NCI-H2227 treated with DMSO at 0.1 percent for 48 hours (cell line): ENCODE measurements around the gene KCNK4.

Experiments used
- DNase-seq: peaks from one replicate; lab custom pipeline; 2025; lab: John Stamatoyannopoulos, UW

KCNK4 gene

DNA sequence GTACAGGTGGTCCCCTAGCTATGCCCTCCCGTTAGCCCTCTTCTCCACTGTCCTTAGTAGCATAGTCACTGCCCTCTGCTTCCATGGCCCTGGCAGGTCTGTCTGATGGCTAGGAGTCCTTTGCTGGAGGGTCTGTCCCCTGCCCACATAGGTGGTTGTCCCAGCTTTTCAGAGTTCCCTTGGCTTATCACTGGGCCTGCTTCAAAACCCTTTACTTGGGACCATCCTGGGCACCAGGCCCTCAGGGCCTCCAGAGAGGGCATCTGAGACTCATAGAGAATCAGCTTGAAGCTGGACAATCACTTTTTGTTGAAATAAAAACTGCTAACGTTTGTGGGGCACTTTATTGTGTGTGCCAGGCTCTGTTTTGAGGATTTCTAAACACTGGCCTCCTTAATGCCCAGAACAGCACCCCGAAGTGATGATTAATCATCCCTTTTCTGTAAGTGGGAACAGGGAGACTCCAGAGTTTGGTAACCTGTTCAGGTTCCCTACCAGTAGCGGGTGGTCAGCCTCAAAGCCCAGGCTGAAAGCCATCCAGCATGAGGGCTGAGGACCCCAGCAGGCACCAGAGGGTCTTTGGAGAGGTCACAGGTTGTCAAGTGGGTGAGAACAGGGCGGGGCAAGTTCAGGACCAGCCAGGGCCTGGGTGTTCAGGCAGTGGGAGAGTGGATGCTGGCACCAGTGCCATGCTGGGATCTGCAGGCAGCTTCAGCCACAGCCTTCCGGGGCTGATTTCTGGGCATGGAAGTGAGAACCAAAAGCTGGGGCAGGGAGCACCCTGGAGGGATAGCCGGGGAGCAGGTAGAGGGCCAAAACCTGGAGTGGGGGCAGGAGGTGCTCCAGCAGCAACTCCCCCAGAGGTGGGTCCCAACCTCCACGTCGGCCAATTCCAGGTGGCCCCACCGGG lies 495 bp upstream of the KCNK4 start:
- no peak for DNase-seq

- no peak for DNase-seq
Measured at GRCh38 chr11:64291752-64292459, 804 bp downstream of the KCNK4 start.

DNA sequence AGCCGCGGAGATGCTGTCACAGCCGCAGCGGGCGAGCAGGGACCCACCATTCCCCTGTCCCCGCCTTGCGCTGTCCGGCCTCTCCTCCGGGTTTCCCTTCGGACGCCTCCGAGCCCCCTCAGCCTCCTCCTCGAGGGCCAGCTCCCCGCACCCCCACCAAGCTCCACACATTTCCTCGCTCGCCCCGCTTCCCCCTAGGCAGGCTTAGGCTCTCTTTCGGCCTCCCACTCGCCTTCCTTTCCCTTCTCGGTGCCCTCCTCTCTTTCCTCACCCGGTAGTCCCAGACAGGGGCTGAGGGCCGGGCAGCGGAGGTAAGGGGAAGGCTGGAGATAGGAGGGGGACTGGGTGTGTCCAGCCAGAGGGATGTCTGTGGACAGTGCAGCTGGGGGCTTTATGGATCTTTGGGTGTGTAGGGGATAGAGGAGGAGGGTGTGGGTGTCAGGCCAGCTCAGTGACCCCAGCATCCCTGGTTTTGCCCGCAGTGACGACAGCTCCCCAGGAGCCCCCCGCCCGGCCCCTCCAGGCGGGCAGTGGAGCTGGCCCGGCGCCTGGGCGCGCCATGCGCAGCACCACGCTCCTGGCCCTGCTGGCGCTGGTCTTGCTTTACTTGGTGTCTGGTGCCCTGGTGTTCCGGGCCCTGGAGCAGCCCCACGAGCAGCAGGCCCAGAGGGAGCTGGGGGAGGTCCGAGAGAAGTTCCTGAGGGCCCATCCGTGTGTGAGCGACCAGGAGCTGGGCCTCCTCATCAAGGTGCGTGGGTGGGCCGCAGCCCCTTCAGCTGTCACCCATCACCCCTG lies 1.6 kb downstream of the KCNK4 start:
- DNase-seq = no peak

- no peak for DNase-seq
Measured at GRCh38 chr11:64294774-64295173, 3.7 kb downstream of the KCNK4 start.

GRCh38 chr11:64295760-64296159 lies 4.7 kb downstream of the KCNK4 start:
- no peak for DNase-seq

GRCh38 chr11:64296236-64296635 lies 5.1 kb downstream of the KCNK4 start:
- no peak for DNase-seq

- no peak for DNase-seq
Measured at GRCh38 chr11:64296830-64297698, 6.0 kb downstream of the KCNK4 start.

- DNase-seq = no peak
Measured at GRCh38 chr11:64297699-64298358, 6.7 kb downstream of the KCNK4 start.

GRCh38 chr11:64298966-64299846 lies 8.1 kb downstream of the KCNK4 start:
- DNase-seq = no peak

DNA sequence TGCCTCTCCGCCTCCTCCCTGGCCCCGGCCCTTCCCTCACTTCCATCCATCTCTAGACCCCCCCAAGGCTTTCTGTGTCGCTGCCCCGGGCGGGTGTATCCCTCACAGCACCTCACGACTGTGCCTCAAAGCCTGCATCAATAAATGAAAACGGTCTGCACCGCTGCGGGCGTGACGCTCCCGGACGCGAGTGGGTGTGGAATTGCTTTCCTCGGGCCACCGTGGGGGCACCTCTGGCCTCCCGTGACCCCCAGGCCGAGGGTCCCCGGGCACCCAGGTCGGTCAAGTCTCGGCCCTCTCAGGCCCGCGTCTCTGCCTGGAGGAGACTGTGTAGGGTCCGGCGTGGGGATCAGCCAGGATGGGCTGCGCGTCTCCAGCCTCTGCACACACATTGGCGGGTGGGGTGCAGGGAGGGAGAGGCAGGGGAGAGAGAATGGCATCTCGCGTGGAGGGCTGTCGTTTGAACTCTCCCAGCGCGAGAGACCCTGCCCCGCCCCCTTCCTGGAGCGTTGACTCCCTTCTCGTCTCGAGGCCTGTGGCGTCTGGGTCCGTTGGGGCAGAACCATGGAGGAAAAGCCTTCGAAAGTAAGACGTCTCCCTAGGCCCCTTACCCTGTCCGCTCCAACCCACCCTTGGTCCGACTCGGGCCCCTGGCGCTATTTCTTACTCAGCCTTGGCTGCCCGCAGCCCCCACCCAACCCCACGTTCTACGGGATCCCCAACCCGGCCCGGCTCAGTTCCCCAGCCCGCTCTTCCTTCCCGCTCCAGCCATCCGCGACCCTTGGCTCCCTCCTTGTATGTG lies 8.9 kb downstream of the KCNK4 start, which contains the start of gene CATSPERZ:
CATSPERZ (plus strand) TSS at position 512 of the 802 bp plus-strand sequence; CDS start at position 565, 53 bp downstream.
- no peak for DNase-seq

GRCh38 chr11:64303109-64304031 lies 12.3 kb downstream of the KCNK4 start:
- DNase-seq = no peak

DNA sequence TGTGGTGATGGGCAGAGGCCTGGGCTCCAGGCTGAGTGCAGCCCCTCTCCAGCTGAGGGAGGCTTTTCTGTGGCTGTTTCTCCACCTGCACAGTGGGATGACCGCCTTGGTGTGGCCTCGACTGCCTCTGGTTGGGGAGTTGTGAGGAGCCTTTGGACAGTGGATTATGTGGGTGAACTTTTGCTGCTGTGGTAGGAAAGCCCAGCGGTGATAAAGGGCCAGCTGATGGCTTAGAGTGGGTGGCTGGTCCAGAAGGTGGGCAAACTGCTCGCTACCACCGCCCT lies 12.9 kb downstream of the KCNK4 start:
- no peak for DNase-seq

DNA sequence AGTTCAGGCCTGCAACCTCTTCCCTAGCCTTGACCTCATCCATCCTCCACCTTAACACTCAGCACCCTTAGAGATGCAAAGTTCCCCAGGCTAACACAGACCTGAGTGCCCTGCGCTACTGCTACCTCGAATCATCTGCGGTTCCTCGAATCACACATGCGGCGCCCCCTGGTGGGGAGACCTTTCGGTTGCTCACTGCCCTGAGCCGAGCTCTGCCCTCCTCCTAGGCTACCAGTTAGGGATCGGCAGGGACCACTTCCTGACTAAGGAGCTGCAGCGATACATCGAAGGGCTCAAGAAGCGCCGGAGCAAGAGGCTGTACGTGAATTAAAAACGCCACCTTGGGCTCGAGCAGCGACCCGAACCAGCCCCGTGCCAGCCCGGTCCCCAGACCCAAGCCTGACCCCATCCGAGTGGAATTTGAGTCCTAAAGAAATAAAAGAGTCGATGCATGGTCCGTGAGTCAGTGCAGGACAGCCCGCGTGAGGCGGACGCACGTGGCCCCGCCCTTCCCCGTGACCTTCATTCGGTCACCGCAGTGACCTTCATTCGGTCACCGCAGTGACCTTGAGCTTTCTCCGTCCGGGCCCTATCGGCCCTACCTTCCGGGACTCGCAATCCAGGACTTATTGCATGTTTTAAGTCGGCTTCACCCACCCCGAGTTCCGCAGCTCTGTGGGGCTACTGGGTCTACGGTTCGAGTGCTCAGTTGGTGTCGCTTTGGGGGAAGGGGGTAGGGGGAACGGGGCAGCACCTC lies 13.4 kb downstream of the KCNK4 start:
- DNase-seq = peak; percentile 70

- DNase-seq = peak; percentile 99
Measured at GRCh38 chr11:64305075-64305690, 14.1 kb downstream of the KCNK4 start, which contains the start of gene ESRRA. Gene ESRRA, plus strand, starts transcription at chr11:64305524. Its CDS starts 1,656 bp downstream, at chr11:64307180.

DNA sequence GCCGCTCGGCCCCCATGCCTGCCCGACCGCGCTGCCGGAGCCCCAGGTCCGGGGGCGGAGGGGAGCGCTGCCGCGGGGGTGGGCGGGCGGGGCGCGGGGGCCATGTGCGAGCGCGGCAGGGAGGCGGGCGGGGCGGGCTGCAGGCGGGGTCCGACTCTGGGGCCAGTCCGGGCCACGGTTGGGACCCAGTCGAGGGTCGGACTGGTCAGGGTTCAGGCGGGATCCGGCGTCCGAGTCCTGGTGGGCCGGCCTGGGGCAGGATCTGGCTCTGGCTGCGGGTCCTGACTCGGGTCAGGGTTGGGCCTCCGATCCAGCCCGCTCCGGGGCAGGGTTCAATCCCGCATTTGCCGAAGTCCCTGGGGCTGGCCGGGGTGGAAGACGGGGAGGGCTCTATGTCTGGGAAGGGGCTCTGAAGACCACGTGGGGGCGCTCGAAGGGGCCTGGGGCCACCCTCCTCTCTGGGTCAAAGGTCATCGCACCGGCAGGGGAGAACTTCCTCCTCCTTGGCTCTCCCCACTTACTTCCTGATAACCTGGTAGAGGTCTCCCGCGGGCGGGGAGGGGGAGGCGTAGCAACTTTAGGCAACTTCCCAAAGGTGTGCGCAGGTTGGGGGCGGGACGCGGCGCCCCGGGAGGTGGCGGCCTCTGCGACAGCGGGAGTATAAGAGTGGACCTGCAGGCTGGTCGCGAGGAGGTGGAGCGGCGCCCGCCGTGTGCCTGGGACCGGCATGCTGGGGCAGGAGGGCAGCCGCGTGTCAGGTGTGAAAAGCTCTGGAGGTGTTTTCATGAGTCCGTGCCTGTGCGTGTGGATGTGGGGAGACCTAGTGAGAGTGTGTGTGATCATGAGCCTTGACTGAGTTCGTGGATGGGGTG lies 14.8 kb downstream of the KCNK4 start:
- DNase-seq = peak; percentile 20

GRCh38 chr11:64306563-64306875 lies 15.4 kb downstream of the KCNK4 start:
- no peak for DNase-seq
